ENCODE results near the gene EPM2AIP1. TPM values are rescaled to one million over a fixed set of nuclear protein-coding genes. Genes with fewer than 3 reads are reported as not detected.

EPM2AIP1 gene
- total RNA-seq, 1 experiment from 2014 or later, result 8.7 TPM

DNA sequence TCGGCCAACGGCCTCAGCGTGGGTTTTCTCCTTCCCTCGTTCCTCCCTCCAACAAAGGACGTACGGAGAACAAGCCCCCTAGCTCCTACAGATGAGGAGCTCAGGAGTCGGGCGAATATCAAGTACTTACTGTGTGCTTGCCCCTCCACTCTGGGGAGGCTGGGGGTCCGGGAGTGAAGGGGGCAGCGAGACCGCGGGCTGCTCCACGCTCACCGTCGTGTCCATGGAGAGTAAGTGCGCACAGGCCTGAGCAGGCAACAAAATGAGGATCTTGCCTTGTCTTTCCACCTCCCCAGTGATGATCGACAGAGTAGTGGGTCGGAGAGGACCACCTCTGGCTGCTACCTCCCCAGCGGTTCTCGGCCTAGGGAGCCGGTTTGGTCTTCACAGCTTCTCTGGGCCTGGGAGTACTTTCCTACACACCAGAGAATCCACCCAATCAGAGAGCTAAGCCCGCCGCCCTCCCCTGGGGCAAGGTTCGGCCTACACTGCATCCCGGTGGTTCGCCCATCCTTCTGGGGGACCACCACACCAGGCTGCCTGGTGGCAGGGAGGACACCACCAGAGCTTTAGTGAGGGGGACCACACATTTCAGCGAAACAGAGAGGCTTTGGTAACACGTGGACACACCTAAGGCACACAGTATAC lies 47.5 kb downstream of the EPM2AIP1 start:
- Histone ChIP-seq H3K9ac (ENCODE audit: low read length) (no peak overlapping the region), H2AFZ (ENCODE audit: low read depth, low read length, poor library complexity, severe bottlenecking) (no peak overlapping the region), H3K4me1 (ENCODE audit: control insufficient read depth in 1 of 2, insufficient read depth in 2 of 2, low read length in 2 of 2) (no peaks in the 10 kb centered on the region), H3K4me3 (replicated peaks in 1 of 2; ENCODE audit: low read depth in 1 of 2, low read length in 2 of 2) (no peak overlapping the region), H3K36me3 (ENCODE audit: control insufficient read depth in 1 of 2, insufficient read depth in 2 of 2, low read length in 2 of 2) (no peaks in the 10 kb centered on the region), H3K9me2 (ENCODE audit: insufficient read depth) (no peaks in the 10 kb centered on the region), H4K20me1 (ENCODE audit: insufficient read depth) (no peaks in the 10 kb centered on the region), H3K9me3 (ENCODE audit: control insufficient read depth in 1 of 2, insufficient read depth in 1 of 2, low read depth in 1 of 2, low read length in 2 of 2) (peaks cover 7 to 11% of the 10 kb centered on the region in 2 experiments; a peak in 3 of 4 replicates), H3K79me2 (ENCODE audit: insufficient read depth, low read length) (no peaks in the 10 kb centered on the region), H3K27me3 (ENCODE audit: insufficient read depth, low read length) (no peaks in the 10 kb centered on the region), H3K27ac (ENCODE audit: low read depth, low read length) (no peak overlapping the region), H3K4me2 (ENCODE audit: low read length) (no peak overlapping the region)
- ChIA-PET POLR2A (no interaction called here), RAD21 (ENCODE audit: low non-redundant PET in 1 of 2, low total read pairs in 2 of 2, uncharacterized antibody in 2 of 2, unreplicated experiment in 2 of 2) (no interaction called here), CTCF (interaction anchor here (0.8 kb wide), 1 partner anchor 13 kb away, joined by 3 read pairs; no protein-coding TSS in a partner anchor)
- no peak for TF ChIP-seq JUND (IDR thresholded peaks at IDR 0.05)
- TF ChIP-seq RAD21 (IDR thresholded peaks at IDR 0.05; ENCODE audit: low read depth), result no peak
- TF ChIP-seq EZH2phosphoT487 (IDR thresholded peaks at IDR 0.05; ENCODE audit: borderline replicate concordance), result no peak
- TF ChIP-seq CTCF (IDR thresholded peaks at IDR 0.05 in 2 of 3, conservative IDR thresholded peaks at IDR 0.05 in 1 of 3; ENCODE audit: borderline replicate concordance in 1 of 3, insufficient read depth in 1 of 3, low read depth in 2 of 3, low read length in 2 of 3), result no peak
- no peak for TF ChIP-seq POLR2AphosphoS5 (IDR thresholded peaks at IDR 0.05; ENCODE audit: low read depth, low read length)
- TF ChIP-seq TCF7L2 (IDR thresholded peaks at IDR 0.05; ENCODE audit: borderline replicate concordance, extremely low read depth, insufficient read depth, insufficient read length), result no peak
- TF ChIP-seq ELF1 (IDR thresholded peaks at IDR 0.05; ENCODE audit: borderline replicate concordance, low read depth), result no peak
- TF ChIP-seq, protein P1, sequence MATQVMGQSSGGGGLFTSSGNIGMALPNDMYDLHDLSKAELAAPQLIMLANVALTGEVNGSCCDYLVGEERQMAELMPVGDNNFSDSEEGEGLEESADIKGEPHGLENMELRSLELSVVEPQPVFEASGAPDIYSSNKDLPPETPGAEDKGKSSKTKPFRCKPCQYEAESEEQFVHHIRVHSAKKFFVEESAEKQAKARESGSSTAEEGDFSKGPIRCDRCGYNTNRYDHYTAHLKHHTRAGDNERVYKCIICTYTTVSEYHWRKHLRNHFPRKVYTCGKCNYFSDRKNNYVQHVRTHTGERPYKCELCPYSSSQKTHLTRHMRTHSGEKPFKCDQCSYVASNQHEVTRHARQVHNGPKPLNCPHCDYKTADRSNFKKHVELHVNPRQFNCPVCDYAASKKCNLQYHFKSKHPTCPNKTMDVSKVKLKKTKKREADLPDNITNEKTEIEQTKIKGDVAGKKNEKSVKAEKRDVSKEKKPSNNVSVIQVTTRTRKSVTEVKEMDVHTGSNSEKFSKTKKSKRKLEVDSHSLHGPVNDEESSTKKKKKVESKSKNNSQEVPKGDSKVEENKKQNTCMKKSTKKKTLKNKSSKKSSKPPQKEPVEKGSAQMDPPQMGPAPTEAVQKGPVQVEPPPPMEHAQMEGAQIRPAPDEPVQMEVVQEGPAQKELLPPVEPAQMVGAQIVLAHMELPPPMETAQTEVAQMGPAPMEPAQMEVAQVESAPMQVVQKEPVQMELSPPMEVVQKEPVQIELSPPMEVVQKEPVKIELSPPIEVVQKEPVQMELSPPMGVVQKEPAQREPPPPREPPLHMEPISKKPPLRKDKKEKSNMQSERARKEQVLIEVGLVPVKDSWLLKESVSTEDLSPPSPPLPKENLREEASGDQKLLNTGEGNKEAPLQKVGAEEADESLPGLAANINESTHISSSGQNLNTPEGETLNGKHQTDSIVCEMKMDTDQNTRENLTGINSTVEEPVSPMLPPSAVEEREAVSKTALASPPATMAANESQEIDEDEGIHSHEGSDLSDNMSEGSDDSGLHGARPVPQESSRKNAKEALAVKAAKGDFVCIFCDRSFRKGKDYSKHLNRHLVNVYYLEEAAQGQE (IDR thresholded peaks at IDR 0.05; ENCODE audit: low read depth), result no peak
- no peak for TF ChIP-seq SP1 (IDR thresholded peaks at IDR 0.05; ENCODE audit: low read depth)
- TF ChIP-seq POLR2A (IDR thresholded peaks at IDR 0.05; ENCODE audit: borderline replicate concordance, extremely low read depth, insufficient read depth, insufficient read length), result no peak
- TF ChIP-seq YY1 (IDR thresholded peaks at IDR 0.05; ENCODE audit: extremely low read depth, insufficient replicate concordance, low read depth, low read length), result no peak
- no peak for TF ChIP-seq FOSL1 (IDR thresholded peaks at IDR 0.05; ENCODE audit: low read depth)
- TF ChIP-seq EGR1 (IDR thresholded peaks at IDR 0.05; ENCODE audit: low read depth), result no peak
- no peak for TF ChIP-seq CEBPB (IDR thresholded peaks at IDR 0.05; ENCODE audit: low read depth)
- ATAC-seq, result no peak
- no TSS peak for BruUV-seq (replicated peaks)
- intact Hi-C loops (cut with micrococcal nuclease), result no loop called here
- no peak for DNase-seq (ENCODE audit: low read depth, low spot score)
